A549 (cell line): ENCODE results near the gene RADX.

Experiments
- CEBPB ChIP-seq, 2 experiments: fragments of >200 bp in 1 of 2; sonication (Bioruptor Twin) in 1 of 2; formaldehyde crosslinking in 1 of 2; IDR thresholded peaks; 2 replicates each; pipeline ENCODE4 v1.6.1; 2012 to 2016
- CTCF ChIP-seq: fragments of >200 bp; sonication (Bioruptor Twin); formaldehyde crosslinking; IDR thresholded peaks from 3 replicates; pipeline ENCODE4 v1.5.1; 2016
- ELK1 ChIP-seq: fragments of 150-350 bp; IDR thresholded peaks from 2 replicates; pipeline ENCODE4 v1.6.1; 2014; ENCODE audit warnings: low read depth, mild to moderate bottlenecking, low read length
- ESRRA ChIP-seq: fragments of 150-350 bp; IDR thresholded peaks from 2 replicates; pipeline ENCODE4 v1.6.1; 2014; ENCODE audit warnings: mild to moderate bottlenecking, low read length, borderline replicate concordance
- HDAC2 ChIP-seq: fragments of 200-600 bp; sonication (generic); IDR thresholded peaks from 2 replicates; pipeline ENCODE4 v1.6.1; 2016
- MAX ChIP-seq: IDR thresholded peaks from 2 replicates; pipeline ENCODE4 v1.6.1; 2012
- MAZ ChIP-seq: fragments of 150-350 bp; IDR thresholded peaks from 2 replicates; pipeline ENCODE4 v1.6.1; 2014; ENCODE audit warnings: antibody characterized with exemption, low read depth, low read length, borderline replicate concordance
- MYC ChIP-seq: IDR thresholded peaks from 2 replicates; pipeline ENCODE4 v1.6.1; 2012; ENCODE audit warnings: mild to moderate bottlenecking, inconsistent platforms, low read length, improper control_type of control experiment, borderline replicate concordance
- PHF8 ChIP-seq: fragments of 200-600 bp; sonication (generic); IDR thresholded peaks from 2 replicates; pipeline ENCODE4 v1.6.1; 2016; ENCODE audit warnings: low read depth, mild to moderate bottlenecking, antibody characterized with exemption, moderate library complexity, borderline replicate concordance
- POLR2A ChIP-seq: IDR thresholded peaks from 2 replicates; pipeline ENCODE4 v1.6.1; 2012; ENCODE audit warnings: mild to moderate bottlenecking, low read length
- REST ChIP-seq: fragments of 200-600 bp; sonication (generic); IDR thresholded peaks from 2 replicates; pipeline ENCODE4 v1.6.1; 2016; ENCODE audit warnings: antibody characterized with exemption, mild to moderate bottlenecking, moderate library complexity
- RFX5 ChIP-seq: fragments of 450-650 bp; IDR thresholded peaks from 2 replicates; pipeline ENCODE4 v1.7.1; 2014; ENCODE audit warnings: antibody characterized with exemption, mild to moderate bottlenecking, moderate library complexity
- SMC3 ChIP-seq: fragments of >200 bp; sonication (Bioruptor Twin); formaldehyde crosslinking; IDR thresholded peaks from 3 replicates; pipeline ENCODE4 v1.6.1; 2018; ENCODE audit warnings: inconsistent platforms
- USF2 ChIP-seq: fragments of 450-650 bp; IDR thresholded peaks from 2 replicates; pipeline ENCODE4 v1.6.1; 2014; ENCODE audit warnings: antibody characterized with exemption

GRCh38 chrX:106707771-106708454, 96.1 kb downstream of the RADX start:
- TF ChIP-seq USF2 (no peak), HDAC2 (no peak), MYC (no peak), RFX5 (no peak), REST (no peak), CTCF (no peak), ESRRA (no peak), ELK1 (no peak), POLR2A (no peak), SMC3 (no peak), MAX (no peak), MAZ (no peak), CEBPB (IDR thresholded peaks at IDR 0.05) (no peak), PHF8 (no peak)
